Stimulated activated CD4-positive, alpha-beta T cell treated with anti-CD3 and anti-CD28 coated beads, Interleukin-12 subunit alpha, Interleukin-12 subunit beta, amount 100 ng/mL, for 24 hours (primary cell): ENCODE measurements around the gene ZC3H18.

Experiments used
- DNase-seq, 2 experiments: peaks; one replicate each; pipeline ENCODE4 v3.0.0-alpha.2; 2020; ENCODE audit warnings: low read depth in 2 of 2

ZC3H18 gene

DNA sequence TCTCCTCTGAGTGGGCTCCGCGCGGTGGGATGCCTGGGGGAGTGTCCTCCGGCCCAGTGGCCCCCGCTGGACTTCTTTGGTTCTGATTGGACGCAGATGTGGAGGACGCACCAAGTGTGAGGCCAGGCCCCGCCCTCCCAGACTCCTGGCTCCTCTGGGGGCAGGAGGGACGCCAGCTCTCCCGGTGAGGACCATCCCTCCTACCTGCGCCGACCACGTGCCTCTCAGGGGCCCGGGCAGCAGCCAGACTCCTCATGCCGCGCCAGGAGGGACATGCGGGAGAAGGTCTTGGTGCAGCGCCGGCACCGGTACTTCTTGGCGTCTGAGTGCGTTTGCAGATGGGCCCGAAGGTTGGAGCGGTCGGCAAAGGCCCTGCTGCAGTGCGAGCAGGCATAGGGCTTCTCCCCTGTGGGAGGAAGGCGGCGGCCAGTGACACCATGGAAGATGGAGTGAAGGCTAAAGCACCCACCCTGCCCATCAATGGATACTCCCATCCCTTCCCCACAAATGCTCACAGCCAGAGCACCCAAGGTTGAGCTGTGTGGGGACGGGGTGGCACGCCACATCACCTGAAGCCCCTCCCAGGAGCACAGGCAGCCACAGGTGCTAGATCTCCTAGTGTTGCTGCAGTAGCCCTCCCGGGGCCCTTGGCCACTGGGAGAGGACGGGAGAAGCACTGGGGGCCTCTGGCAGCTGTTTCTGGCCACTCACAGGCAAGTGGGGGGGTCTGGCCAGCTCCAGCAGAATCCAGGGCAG, 108.2 kb downstream of the ZC3H18 start:
- no peak for DNase-seq

DNA sequence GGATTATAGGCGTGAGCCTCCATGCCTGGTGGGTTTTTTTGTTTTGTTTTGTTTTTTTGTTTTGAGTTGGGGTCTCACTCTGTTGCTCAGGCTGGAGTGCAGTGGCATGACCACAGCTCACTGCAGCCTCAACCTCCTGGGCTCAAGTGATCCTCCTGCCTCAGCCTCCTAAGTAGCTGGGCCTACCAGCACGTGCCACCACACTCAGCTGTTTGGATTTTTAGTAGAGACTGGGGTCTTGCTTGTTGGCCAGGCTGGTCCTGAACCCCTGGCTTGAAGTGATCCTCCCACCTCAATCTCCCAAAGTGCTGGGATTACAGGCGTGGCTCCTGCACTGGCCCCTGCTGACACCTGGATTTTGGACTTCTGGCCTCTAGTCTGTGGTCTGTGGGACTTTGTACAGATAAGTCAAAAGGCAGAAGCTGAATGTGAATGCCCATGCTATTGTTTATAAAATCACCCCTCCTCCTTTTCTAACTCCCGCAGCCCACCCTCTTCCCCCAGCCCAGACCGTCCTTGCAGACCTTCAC, 110.4 kb downstream of the ZC3H18 start:
- no peak for DNase-seq

DNA sequence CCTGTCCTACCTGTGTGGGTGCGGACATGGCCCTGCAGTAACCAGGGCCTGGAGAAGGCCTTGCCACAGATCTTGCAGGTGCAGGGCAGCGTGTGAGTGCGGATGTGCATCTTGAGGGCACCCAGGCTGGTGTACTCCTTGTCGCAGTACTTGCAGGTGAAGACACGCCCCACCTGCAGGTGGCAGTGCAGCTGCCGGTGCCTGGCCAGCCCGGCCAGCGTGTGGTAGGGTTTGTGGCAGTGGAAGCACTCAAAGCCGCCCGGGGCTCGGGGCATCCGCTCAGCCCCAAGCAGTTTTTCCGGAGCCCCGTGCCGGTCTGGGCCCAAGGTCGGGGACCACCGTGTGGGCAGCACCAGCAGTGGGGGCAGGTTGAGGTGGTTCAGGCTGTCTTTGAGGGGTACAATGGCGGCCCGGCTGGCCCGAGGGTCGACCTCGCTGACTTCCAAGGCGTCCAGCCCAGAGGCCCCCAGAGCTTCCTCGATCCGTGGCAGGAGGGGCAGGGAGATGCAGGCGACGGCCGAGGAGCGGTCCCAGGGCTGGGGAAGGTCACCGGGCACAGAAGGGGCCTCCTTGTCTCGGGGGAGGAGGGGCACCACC, 111.0 kb downstream of the ZC3H18 start:
- DNase-seq, result no peak
